ENCODE measurements around the gene UPK1A. TPM values are rescaled to one million over a fixed set of nuclear protein-coding genes. Genes with fewer than 3 reads are reported as not detected.

UPK1A gene
- total RNA-seq, 1 experiment from 2014 or later = 0.69 TPM

- no peak for TF ChIP-seq REST (IDR thresholded peaks at IDR 0.05; ENCODE audit: low read depth)
- TF ChIP-seq SIN3A (IDR thresholded peaks at IDR 0.05; ENCODE audit: low read depth) = no peak
Measured at GRCh38 chr19:35628264-35628564, 38.1 kb upstream of the UPK1A start (continued).

GRCh38 chr19:35628565-35629331, 37.6 kb upstream of the UPK1A start, which contains the start of gene RBM42:
Gene RBM42 (plus strand): TSS chr19:35629036. CDS start chr19:35629154, 118 bp downstream.
- Histone ChIP-seq H3K79me2 (ENCODE audit: insufficient read depth, low read length) (peaks cover 14% of the 10 kb centered on the region), H3K27ac (ENCODE audit: low read depth, low read length) (peak within 1 kb of the TSS; percentile 73), H3K36me3 (ENCODE audit: control insufficient read depth in 1 of 2, insufficient read depth in 2 of 2, low read length in 2 of 2) (peaks cover 18 to 22% of the 10 kb centered on the region in 2 experiments; a peak in 3 of 4 replicates), H3K9ac (ENCODE audit: low read length) (peak within 1 kb of the TSS; percentile 92), H3K9me2 (ENCODE audit: insufficient read depth) (no peaks in the 10 kb centered on the region), H3K4me3 (replicated peaks in 1 of 2; ENCODE audit: low read depth in 1 of 2, low read length in 2 of 2) (peak within 1 kb of the TSS; percentile 89 to 97), H4K20me1 (ENCODE audit: insufficient read depth) (no peaks in the 10 kb centered on the region), H3K9me3 (ENCODE audit: control insufficient read depth in 1 of 2, insufficient read depth in 1 of 2, low read depth in 1 of 2, low read length in 2 of 2) (no peaks in the 10 kb centered on the region), H3K4me1 (ENCODE audit: control insufficient read depth in 1 of 2, insufficient read depth in 2 of 2, low read length in 2 of 2) (peaks cover 7 to 9% of the 10 kb centered on the region in 2 experiments; a peak in 3 of 4 replicates), H3K4me2 (ENCODE audit: low read length) (peak within 1 kb of the TSS; percentile 98), H2AFZ (ENCODE audit: low read depth, low read length, poor library complexity, severe bottlenecking) (no peak within 1 kb of the TSS), H3K27me3 (ENCODE audit: insufficient read depth, low read length) (no peaks in the 10 kb centered on the region)
- ChIA-PET POLR2A (no interaction called here), RAD21 (ENCODE audit: low non-redundant PET in 1 of 2, low total read pairs in 2 of 2, uncharacterized antibody in 2 of 2, unreplicated experiment in 2 of 2) (no interaction called here), CTCF (no interaction called here)
- DNase-seq (ENCODE audit: low read depth, low spot score) = peak; percentile 99
- BruUV-seq (replicated peaks) = no TSS peak
- intact Hi-C loops (cut with micrococcal nuclease) = no loop called here
- ATAC-seq = peak; percentile 100
- peak; percentile 69; the same call in 1 of the 2 replicates for TF ChIP-seq POLR2AphosphoS5 (IDR thresholded peaks at IDR 0.05; ENCODE audit: low read depth, low read length)
- TF ChIP-seq ZBTB33 (IDR thresholded peaks at IDR 0.05; ENCODE audit: extremely low read depth, insufficient replicate concordance, low read length) = no peak
- TF ChIP-seq YY1 (IDR thresholded peaks at IDR 0.05; ENCODE audit: extremely low read depth, insufficient replicate concordance, low read depth, low read length) = no peak
- TF ChIP-seq CBX3 (IDR thresholded peaks at IDR 0.05; ENCODE audit: low read depth) = peak; percentile 62; the same call in 1 of the 2 replicates
- peak; percentile 100 for TF ChIP-seq SP1 (IDR thresholded peaks at IDR 0.05; ENCODE audit: low read depth)
- TF ChIP-seq ZFX (IDR thresholded peaks at IDR 0.05) = peak; percentile 48
- peak; percentile 98 for TF ChIP-seq SRF (IDR thresholded peaks at IDR 0.05; ENCODE audit: low read depth)
- TF ChIP-seq SIN3A (IDR thresholded peaks at IDR 0.05; ENCODE audit: low read depth) = peak; percentile 53
- peak; percentile 21 for TF ChIP-seq POLR2A (IDR thresholded peaks at IDR 0.05; ENCODE audit: borderline replicate concordance, extremely low read depth, insufficient read depth, insufficient read length)

Data from HCT116 (cell line).